Camera-type eye (tissue), 1 donor: ENCODE measurements around the gene DCDC2C. TPM values are rescaled to one million over a fixed set of nuclear protein-coding genes. Genes with fewer than 3 reads are reported as not detected.

Source experiments
- total RNA-seq: library from RNA; depleted of rRNA; stranded (reverse); fragments of >200 nt; gene quantifications from one replicate; pipeline ENCODE4 v1.2.3, GENCODE V29; 2014

The DCDC2C gene, protein sequence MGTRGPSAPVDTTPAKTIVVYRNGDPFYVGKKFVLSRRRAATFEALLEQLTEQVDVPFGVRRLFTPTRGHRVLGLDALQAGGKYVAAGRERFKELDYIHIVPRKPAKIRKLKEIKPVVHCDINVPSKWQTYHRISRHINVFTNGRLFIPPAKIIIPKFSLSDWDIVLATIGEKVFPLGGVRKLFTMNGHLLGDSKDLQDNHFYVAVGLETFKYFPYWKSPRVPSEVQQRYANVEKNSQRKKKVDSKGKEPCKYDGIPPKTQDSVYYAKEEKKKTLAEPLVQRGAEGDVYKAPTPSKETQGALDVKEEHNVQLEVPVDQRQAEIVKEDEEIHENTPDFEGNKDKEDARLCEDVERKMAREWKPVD
- 1.6 TPM for total RNA-seq

DNA sequence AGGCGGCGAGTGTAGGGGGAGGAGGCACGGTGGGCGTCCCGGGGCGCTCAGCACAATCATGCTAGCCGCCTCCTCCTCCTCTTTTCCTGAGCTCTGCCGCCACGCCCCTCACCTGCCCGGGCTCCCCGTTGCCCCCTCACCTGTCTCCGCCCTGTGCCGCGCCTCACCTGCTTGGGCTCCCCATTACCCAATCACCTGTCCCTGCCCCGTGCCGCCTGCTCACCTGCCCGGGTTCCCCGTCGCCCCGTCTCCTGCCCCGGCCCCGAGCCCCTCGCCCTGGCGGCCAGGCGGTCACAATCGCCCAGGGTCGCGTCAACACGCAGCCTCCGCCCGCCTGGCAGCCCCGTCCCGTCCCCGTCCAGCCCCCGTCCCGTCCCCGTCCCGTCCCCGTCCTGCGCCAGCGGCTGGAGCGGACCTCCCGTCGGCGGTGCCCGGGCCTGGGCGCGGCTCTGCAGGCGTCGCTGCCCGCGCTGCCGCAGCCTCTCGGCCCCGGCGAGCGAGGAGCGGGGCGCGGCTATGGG lies at the start of gene DCDC2C:
DCDC2C (plus strand) TSS at position 340 of the 521 bp plus-strand sequence; CDS start at position 517, 177 bp downstream.

DNA sequence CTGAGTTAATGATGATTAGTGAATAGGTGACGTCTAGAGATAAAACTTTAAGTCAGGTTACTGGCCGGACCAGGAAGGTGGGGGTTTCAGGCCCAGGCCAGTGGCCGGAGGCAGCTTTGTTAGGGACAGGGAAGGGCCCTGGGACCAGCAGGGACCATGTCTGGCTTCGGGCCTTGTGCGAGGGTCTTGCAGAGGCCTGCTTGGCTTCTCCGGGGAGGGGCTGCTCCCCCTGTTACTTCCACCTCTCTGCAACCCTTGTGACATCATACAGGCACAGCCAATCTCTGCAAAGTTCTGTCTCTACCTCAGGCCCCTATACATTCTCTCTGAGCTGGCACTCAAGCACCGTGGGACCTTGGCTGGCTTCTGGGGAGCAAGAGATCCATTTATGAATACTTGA lies 45.5 kb upstream of the DCDC2C start, which contains the start of gene ALLC:
ALLC (plus strand) TSS at position 320 of the 400 bp plus-strand sequence. CDS start 12,958 bp downstream, outside the sequence.

Other genes with a start within 250 kb of the DCDC2C start
- 25.5 TPM for gene ADI1, start 184.0 kb upstream of the DCDC2C start, total RNA-seq
- gene RNASEH1, start 145.2 kb upstream of the DCDC2C start, total RNA-seq = 23.1 TPM
- gene RPS7, start 128.3 kb upstream of the DCDC2C start, total RNA-seq = 1,331 TPM
- 2.7 TPM for gene COLEC11, start 108.5 kb upstream of the DCDC2C start, total RNA-seq
- gene ALLC, start 45.4 kb upstream of the DCDC2C start, total RNA-seq = 0.77 TPM